ENCODE results near the gene ALK.

Gene ALK

GRCh38 chr2:29526587-29527586 is 394.5 kb downstream of the ALK start:
- TF ChIP-seq POLR2A (IDR thresholded peaks at IDR 0.05; ENCODE audit: low read length) (no peak), GATA1 (IDR thresholded peaks at IDR 0.05; ENCODE audit: low read depth, low read length) (no peak)
- DNase-seq = no peak

GRCh38 chr2:29525921-29526320 is 395.5 kb downstream of the ALK start:
- DNase-seq = no peak
- no peak for TF ChIP-seq POLR2A (IDR thresholded peaks at IDR 0.05; ENCODE audit: low read length)

GRCh38 chr2:29524652-29525051 is 396.7 kb downstream of the ALK start:
- no peak for TF ChIP-seq POLR2A (IDR thresholded peaks at IDR 0.05; ENCODE audit: low read length)
- TF ChIP-seq GATA1 (IDR thresholded peaks at IDR 0.05; ENCODE audit: low read depth, low read length) = no peak
- no peak for DNase-seq

- TF ChIP-seq GATA1 (IDR thresholded peaks at IDR 0.05; ENCODE audit: low read depth, low read length) = no peak
- TF ChIP-seq POLR2A (IDR thresholded peaks at IDR 0.05; ENCODE audit: low read length) = no peak
- DNase-seq = no peak
Observed at GRCh38 chr2:29522951-29523669, 398.3 kb downstream of the ALK start.

GRCh38 chr2:29520001-29520400 is 401.4 kb downstream of the ALK start:
- no peak for DNase-seq
- TF ChIP-seq POLR2A (IDR thresholded peaks at IDR 0.05; ENCODE audit: low read length) = no peak

- no peak for DNase-seq
- no peak for TF ChIP-seq GATA1 (IDR thresholded peaks at IDR 0.05; ENCODE audit: low read depth, low read length)
Observed at GRCh38 chr2:29519338-29519925, 402.0 kb downstream of the ALK start.

GRCh38 chr2:29518646-29519337 is 402.6 kb downstream of the ALK start:
- TF ChIP-seq GATA1 (IDR thresholded peaks at IDR 0.05; ENCODE audit: low read depth, low read length) (no peak), POLR2A (IDR thresholded peaks at IDR 0.05; ENCODE audit: low read length) (no peak)

GRCh38 chr2:29518010-29518409 is 403.4 kb downstream of the ALK start:
- TF ChIP-seq GATA1 (IDR thresholded peaks at IDR 0.05; ENCODE audit: low read depth, low read length) = no peak
- no peak for TF ChIP-seq POLR2A (IDR thresholded peaks at IDR 0.05; ENCODE audit: low read length)
- DNase-seq = no peak

More at GRCh38 chr2:29518646-29519337, 402.6 kb downstream of the ALK start:
- DNase-seq = no peak

- TF ChIP-seq POLR2A (IDR thresholded peaks at IDR 0.05; ENCODE audit: low read length) (no peak), GATA1 (IDR thresholded peaks at IDR 0.05; ENCODE audit: low read depth, low read length) (no peak)
- DNase-seq = no peak
Observed at GRCh38 chr2:29517413-29517812, 404.0 kb downstream of the ALK start.

- DNase-seq = no peak
- TF ChIP-seq GATA1 (IDR thresholded peaks at IDR 0.05; ENCODE audit: low read depth, low read length) (no peak), POLR2A (IDR thresholded peaks at IDR 0.05; ENCODE audit: low read length) (no peak)
Observed at GRCh38 chr2:29516767-29517166, 404.6 kb downstream of the ALK start.

- TF ChIP-seq GATA1 (IDR thresholded peaks at IDR 0.05; ENCODE audit: low read depth, low read length) (no peak), POLR2A (IDR thresholded peaks at IDR 0.05; ENCODE audit: low read length) (no peak)
- DNase-seq = no peak
Observed at GRCh38 chr2:29509878-29510277, 411.5 kb downstream of the ALK start.

- TF ChIP-seq GATA1 (IDR thresholded peaks at IDR 0.05; ENCODE audit: low read depth, low read length) = no peak
- TF ChIP-seq POLR2A (IDR thresholded peaks at IDR 0.05; ENCODE audit: low read length) = no peak
- DNase-seq = no peak
Observed at GRCh38 chr2:29509397-29509796, 412.0 kb downstream of the ALK start.

- TF ChIP-seq GATA1 (IDR thresholded peaks at IDR 0.05; ENCODE audit: low read depth, low read length) (no peak), POLR2A (IDR thresholded peaks at IDR 0.05; ENCODE audit: low read length) (no peak)
- no peak for DNase-seq
Observed at GRCh38 chr2:29504746-29505145, 416.6 kb downstream of the ALK start.

GRCh38 chr2:29502460-29502911 is 418.9 kb downstream of the ALK start:
- no peak for TF ChIP-seq POLR2A (IDR thresholded peaks at IDR 0.05; ENCODE audit: low read length)
- no peak for TF ChIP-seq GATA1 (IDR thresholded peaks at IDR 0.05; ENCODE audit: low read depth, low read length)
- DNase-seq = no peak
